Measurements from ENCODE around the gene SAG. TPM values are rescaled to one million over a fixed set of nuclear protein-coding genes. Genes with fewer than 3 reads are reported as not detected.

Gene SAG
- total RNA-seq, 2 donors from 2014 or later = 0.45 TPM; not detected in 1

DNA sequence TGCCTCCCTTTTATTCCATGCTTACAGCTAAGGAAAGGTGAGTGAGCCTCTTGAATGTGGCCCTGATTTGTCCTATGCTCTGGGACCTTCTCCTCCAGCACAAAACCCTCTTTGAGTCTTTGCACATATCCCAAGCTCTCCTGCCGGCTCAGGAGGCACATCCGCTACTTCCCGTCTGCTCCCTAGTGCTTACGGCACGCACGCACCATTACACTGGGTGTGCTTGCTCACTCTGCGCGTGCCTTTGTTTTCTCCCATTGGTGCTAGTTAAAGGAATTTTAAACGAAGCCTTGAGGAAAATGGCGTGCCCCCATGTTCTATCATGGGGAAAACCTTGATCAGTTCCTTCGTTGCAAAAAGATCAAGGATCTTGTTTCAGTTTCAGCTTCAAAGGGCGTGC lies 38.8 kb downstream of the SAG start:
- no peak overlapping the region for H3K27ac ChIP-seq

DNA sequence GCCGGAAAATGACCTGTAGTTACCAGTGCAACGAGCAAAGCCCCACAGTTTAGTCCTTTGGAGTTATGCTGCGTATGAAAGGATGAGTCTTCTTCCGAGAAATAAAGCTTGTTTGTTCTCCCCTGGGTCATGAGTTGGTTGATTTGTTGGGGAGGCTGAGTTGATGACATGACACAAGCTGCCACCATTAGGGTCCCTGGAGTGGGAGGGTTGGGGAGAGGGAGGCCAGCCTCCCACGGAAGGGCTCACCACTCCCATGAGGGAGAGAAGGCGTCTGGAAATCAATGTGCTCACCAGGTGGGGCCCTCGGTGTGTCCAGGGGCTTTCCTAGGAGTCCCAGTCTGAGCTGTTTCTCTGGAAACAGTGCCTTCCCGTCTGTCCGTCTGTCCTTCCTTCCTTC lies 39.3 kb downstream of the SAG start:
- H3K36me3 ChIP-seq = no peaks in the 10 kb centered on the region
- H3K27me3 ChIP-seq (replicated peaks; ENCODE audit: insufficient read depth) = no peaks in the 10 kb centered on the region
- no peak for DNase-seq (ENCODE audit: low spot score)
- H3K4me1 ChIP-seq (replicated peaks) = no peaks in the 10 kb centered on the region
- H3K4me3 ChIP-seq = no peak overlapping the region
- WGBS = 90% methylated on average over 9 of the region's 9 CpGs
- TF ChIP-seq POLR2AphosphoS5 (IDR thresholded peaks at IDR 0.05) (no peak), POLR2A (IDR thresholded peaks at IDR 0.05) (no peak)
- TF ChIP-seq, protein P1, sequence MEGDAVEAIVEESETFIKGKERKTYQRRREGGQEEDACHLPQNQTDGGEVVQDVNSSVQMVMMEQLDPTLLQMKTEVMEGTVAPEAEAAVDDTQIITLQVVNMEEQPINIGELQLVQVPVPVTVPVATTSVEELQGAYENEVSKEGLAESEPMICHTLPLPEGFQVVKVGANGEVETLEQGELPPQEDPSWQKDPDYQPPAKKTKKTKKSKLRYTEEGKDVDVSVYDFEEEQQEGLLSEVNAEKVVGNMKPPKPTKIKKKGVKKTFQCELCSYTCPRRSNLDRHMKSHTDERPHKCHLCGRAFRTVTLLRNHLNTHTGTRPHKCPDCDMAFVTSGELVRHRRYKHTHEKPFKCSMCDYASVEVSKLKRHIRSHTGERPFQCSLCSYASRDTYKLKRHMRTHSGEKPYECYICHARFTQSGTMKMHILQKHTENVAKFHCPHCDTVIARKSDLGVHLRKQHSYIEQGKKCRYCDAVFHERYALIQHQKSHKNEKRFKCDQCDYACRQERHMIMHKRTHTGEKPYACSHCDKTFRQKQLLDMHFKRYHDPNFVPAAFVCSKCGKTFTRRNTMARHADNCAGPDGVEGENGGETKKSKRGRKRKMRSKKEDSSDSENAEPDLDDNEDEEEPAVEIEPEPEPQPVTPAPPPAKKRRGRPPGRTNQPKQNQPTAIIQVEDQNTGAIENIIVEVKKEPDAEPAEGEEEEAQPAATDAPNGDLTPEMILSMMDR (IDR thresholded peaks at IDR 0.05) = no peak
- H3K27ac ChIP-seq = no peak overlapping the region
- intact Hi-C loops (cut with DNase I) = no loop called here
- H3K9me3 ChIP-seq = no peaks in the 10 kb centered on the region

More for the DNA sequence above, 38.8 kb downstream of the SAG start:
- Histone ChIP-seq H3K4me1 (replicated peaks) (no peaks in the 10 kb centered on the region), H3K4me3 (no peak overlapping the region), H3K27me3 (replicated peaks; ENCODE audit: insufficient read depth) (no peaks in the 10 kb centered on the region), H3K36me3 (no peaks in the 10 kb centered on the region), H3K9me3 (no peaks in the 10 kb centered on the region)
- no peak for DNase-seq (ENCODE audit: low spot score)
- intact Hi-C loops (cut with DNase I) = no loop called here
- 91% methylated on average over 12 of the region's 12 CpGs for WGBS
- TF ChIP-seq POLR2AphosphoS5 (IDR thresholded peaks at IDR 0.05) = no peak
- TF ChIP-seq POLR2A (IDR thresholded peaks at IDR 0.05) = no peak
- TF ChIP-seq, protein P1 (IDR thresholded peaks at IDR 0.05) = no peak

- Histone ChIP-seq H3K4me1 (replicated peaks) (no peaks in the 10 kb centered on the region), H3K27me3 (replicated peaks; ENCODE audit: insufficient read depth) (no peaks in the 10 kb centered on the region), H3K36me3 (no peaks in the 10 kb centered on the region), H3K4me3 (no peak overlapping the region), H3K9me3 (no peaks in the 10 kb centered on the region), H3K27ac (no peak overlapping the region)
- DNase-seq (ENCODE audit: low spot score) = no peak
- 51% methylated on average over 15 of the region's 15 CpGs for WGBS
- TF ChIP-seq, protein P1 (IDR thresholded peaks at IDR 0.05) = no peak
- TF ChIP-seq POLR2A (IDR thresholded peaks at IDR 0.05) (no peak), POLR2AphosphoS5 (IDR thresholded peaks at IDR 0.05) (no peak)
- intact Hi-C loops (cut with DNase I) = no loop called here
Observed at GRCh38 chr2:233349005-233349998, 41.7 kb downstream of the SAG start.

DNA sequence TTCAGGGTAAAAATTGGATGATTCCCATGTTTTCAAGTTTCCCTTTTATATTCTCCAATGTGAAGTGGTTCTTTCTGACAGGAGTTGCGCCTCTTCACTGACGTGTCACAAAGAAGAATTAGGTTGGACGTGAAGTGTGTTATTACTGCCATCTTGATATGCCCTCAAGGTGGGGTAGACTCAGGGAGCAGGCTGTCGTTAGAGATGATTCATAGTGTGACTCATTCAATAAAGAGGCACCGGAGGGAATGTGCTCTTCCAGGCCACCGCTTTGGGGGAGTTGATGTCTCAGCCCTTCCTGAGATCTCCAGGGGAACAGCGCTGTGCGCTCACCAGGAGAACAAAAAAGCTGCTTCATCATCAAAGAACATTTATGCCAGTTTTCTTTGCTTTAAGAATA lies 43.1 kb downstream of the SAG start:
- WGBS = 14% methylated on average over 8 of the region's 8 CpGs
- TF ChIP-seq POLR2A (IDR thresholded peaks at IDR 0.05) (no peak), POLR2AphosphoS5 (IDR thresholded peaks at IDR 0.05) (peak; percentile 38)
- TF ChIP-seq, protein P1 (IDR thresholded peaks at IDR 0.05) = peak in 1 of 4 experiments; percentile 36
- intact Hi-C loops (cut with DNase I) = no loop called here
- H3K4me1 ChIP-seq (replicated peaks) = no peaks in the 10 kb centered on the region
- H3K27me3 ChIP-seq (replicated peaks; ENCODE audit: insufficient read depth) = no peaks in the 10 kb centered on the region
- DNase-seq (ENCODE audit: low spot score) = peak; percentile 16
- H3K9me3 ChIP-seq = no peaks in the 10 kb centered on the region
- no peak overlapping the region for H3K27ac ChIP-seq
- H3K4me3 ChIP-seq = no peak overlapping the region
- H3K36me3 ChIP-seq = no peaks in the 10 kb centered on the region
